ENCODE data around the gene PHLDA2. TPM values are rescaled to one million over a fixed set of nuclear protein-coding genes. Genes with fewer than 3 reads are reported as not detected.

PHLDA2 gene
- total RNA-seq, 6 donors from 2014 or later: 8.6 to 38.9 (median 21.0) TPM; not detected in 1

DNA sequence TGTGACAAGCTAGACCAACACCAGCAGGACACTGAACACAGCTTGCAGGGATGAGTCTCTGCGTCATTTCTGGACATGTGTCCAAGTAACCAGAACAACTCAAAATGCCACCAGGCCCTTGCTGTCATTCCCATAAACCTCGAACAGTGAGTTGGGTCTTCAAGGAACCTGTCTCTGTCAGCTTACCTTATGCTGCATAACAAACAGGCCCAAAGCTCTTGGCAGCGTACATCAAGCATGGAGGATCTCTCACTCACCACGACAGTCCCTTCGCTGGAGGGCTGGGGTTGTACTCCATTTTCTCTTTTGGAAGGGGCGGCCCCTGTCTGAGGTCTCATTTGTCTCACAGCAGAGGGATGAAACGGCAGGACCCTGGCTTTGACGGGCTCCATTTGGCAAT lies 50.4 kb downstream of the PHLDA2 start:
- TF ChIP-seq POLR2A (IDR thresholded peaks at IDR 0.05) (no peak), EP300 (IDR thresholded peaks at IDR 0.05) (no peak), POLR2AphosphoS5 (IDR thresholded peaks at IDR 0.05) (no peak)
- TF ChIP-seq, protein P1, sequence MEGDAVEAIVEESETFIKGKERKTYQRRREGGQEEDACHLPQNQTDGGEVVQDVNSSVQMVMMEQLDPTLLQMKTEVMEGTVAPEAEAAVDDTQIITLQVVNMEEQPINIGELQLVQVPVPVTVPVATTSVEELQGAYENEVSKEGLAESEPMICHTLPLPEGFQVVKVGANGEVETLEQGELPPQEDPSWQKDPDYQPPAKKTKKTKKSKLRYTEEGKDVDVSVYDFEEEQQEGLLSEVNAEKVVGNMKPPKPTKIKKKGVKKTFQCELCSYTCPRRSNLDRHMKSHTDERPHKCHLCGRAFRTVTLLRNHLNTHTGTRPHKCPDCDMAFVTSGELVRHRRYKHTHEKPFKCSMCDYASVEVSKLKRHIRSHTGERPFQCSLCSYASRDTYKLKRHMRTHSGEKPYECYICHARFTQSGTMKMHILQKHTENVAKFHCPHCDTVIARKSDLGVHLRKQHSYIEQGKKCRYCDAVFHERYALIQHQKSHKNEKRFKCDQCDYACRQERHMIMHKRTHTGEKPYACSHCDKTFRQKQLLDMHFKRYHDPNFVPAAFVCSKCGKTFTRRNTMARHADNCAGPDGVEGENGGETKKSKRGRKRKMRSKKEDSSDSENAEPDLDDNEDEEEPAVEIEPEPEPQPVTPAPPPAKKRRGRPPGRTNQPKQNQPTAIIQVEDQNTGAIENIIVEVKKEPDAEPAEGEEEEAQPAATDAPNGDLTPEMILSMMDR (IDR thresholded peaks at IDR 0.05): no peak
- DNase-seq (no peak), ATAC-seq (ENCODE audit: low FRiP score in 2 of 2) (no peak)
- no peak overlapping the region for H3K27ac ChIP-seq
- peaks cover 0 to under 1% (median 0%) of the 10 kb centered on the region in 4 donors for H3K27me3 ChIP-seq
- peaks cover 0 to 15% (median 11%) of the 10 kb centered on the region in 4 donors for H3K4me1 ChIP-seq
- no peaks in the 10 kb centered on the region for H3K9me3 ChIP-seq
- no peaks in the 10 kb centered on the region for H3K36me3 ChIP-seq
- no peak overlapping the region for H3K4me3 ChIP-seq
- 92 to 96% methylated on average over 7 to 8 of the region's 8 CpGs for WGBS, 2 donors

Small RNA genes within 50 kb of the gene (small RNA-seq; reads per million reads assigned to genes)
- 13.9 to 22.8 (median 15.3) reads per million in 4 donors for gene SNORA54

Other genes with a start within 250 kb of the PHLDA2 start
- 1 to 10 TPM; 1.1 to 6.3 (median 4.1) TPM for gene KCNQ1OT1, start 229.4 kb downstream of the PHLDA2 start, total RNA-seq
- gene CDKN1C, start 43.6 kb downstream of the PHLDA2 start, total RNA-seq: 10 to 100 TPM; 23.4 to 71.9 (median 33.6) TPM
- gene NAP1L4, start 62.9 kb upstream of the PHLDA2 start, total RNA-seq: 100 to 1,000 TPM in 3 of 6 donors, 10 to 100 TPM in 3; 81.1 to 194 (median 103) TPM
- gene CARS1, start 128.0 kb upstream of the PHLDA2 start, total RNA-seq: 10 to 100 TPM; 28.9 to 54.1 (median 43.0) TPM
- 10 to 100 TPM; 23.4 to 66.9 (median 48.3) TPM for gene OSBPL5, start 235.9 kb upstream of the PHLDA2 start, total RNA-seq

Data from upper lobe of left lung (tissue), 6 donors.